Gastrocnemius medialis (tissue), 4 donors: ENCODE results near the gene SOS2.

Experiments used
- CTCF ChIP-seq, 5 experiments: fragments of 450-650 bp in 3 of 5; fragments of 200-600 bp in 2 of 5; sonication (generic) in 2 of 5; IDR thresholded peaks in 4 of 5; conservative IDR thresholded peaks in 1 of 5; 1 replicate in 4 of 5; 2 replicates in 1 of 5; pipeline ENCODE4 v1.5.1; 2016 to 2019; ENCODE audit warnings: antibody characterized with exemption in 5 of 5, mild to moderate bottlenecking in 3 of 5, moderate library complexity in 3 of 5
- POLR2A ChIP-seq, 2 donors: fragments of 450-650 bp; IDR thresholded peaks; one replicate each; pipeline ENCODE4 v1.6.1; 2017; ENCODE audit warnings: antibody characterized with exemption in 2 of 2, mild to moderate bottlenecking in 2 of 2, moderate library complexity in 2 of 2

GRCh38 chr14:50272498-50272897 lies 41.1 kb upstream of the SOS2 start:
- TF ChIP-seq CTCF (IDR thresholded peaks at IDR 0.05 in 4 of 5, conservative IDR thresholded peaks at IDR 0.05 in 1 of 5): no peak
- no peak for TF ChIP-seq POLR2A (IDR thresholded peaks at IDR 0.05)
